Stimulated activated naive CD8-positive, alpha-beta T cell treated with anti-CD3 and anti-CD28 coated beads, Interleukin-15, Interleukin-2, amounts not matched to agents 100 U/mL and 50 U/mL, for 24 hours (primary cell): Measurements from ENCODE around the gene KDM2A.
"Not testable (repeated sequence)": the region's sequence is repeated elsewhere in the genome, so short reads cannot be mapped to it uniquely, and the experiment has no call there.

Experiments
- ATAC-seq: fragments of 150-1000 bp; cut with Tn5 transposase; one replicate; pipeline ENCODE4 v1.10.0; 2021
- DNase-seq: peaks from one replicate; pipeline ENCODE4 v3.0.0; 2021

KDM2A gene

DNA sequence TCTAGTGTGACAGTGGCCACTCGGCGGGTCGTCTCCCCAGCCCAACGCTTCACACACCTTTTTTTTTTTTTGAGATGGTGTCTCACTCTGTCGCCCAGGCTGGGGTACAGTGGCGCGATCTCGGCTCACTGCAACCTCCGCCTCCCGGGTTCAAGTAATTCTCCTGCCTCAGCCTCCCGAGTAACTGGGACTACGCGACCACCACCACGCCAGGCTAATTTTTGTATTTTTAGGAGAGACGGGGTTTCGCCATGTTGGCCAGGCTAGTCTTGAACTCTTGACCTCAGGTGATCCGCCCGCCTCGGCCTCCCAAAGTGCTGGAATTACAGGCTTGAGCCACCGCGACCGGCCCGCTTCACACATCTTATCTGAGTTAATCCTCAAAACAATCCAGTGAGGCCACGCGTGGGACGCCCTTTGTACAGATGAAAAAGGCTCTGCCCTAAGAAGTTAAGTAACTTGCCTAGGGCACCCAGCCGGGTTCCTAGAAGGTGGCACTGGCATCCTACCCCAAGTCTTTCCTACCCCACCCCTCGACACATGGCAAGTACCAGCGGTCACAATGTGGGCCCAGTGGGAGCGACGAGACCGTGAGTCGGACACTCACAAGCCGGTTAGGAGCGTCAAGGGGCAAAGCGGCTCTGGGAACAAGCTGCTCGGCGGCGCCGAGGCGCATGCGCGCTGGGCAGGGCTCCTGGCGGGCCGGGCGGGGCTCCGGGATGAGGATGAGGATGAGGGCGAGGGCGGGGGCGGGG is 142.0 kb downstream of the KDM2A start:
- peak; percentile 71 for DNase-seq

DNA sequence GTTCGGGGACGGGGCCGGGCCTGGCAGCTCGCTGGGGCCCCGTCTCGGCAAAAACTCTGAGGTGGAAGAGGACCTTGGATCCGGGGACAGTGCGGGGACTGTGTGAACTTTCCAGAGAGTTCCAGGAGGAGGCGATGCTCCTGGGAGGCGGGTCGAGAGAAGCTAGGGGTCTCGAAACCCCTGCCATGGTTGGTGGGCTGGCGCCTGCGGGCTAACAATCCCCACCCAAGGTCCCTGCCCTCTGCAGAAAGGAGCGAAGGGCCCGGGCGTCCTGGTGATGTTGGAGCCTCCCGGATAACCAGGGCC is 142.5 kb downstream of the KDM2A start:
- DNase-seq, result no peak
- no peak for ATAC-seq

More for the DNA sequence above, 142.0 kb downstream of the KDM2A start:
- ATAC-seq, result not testable (repeated sequence)

DNA sequence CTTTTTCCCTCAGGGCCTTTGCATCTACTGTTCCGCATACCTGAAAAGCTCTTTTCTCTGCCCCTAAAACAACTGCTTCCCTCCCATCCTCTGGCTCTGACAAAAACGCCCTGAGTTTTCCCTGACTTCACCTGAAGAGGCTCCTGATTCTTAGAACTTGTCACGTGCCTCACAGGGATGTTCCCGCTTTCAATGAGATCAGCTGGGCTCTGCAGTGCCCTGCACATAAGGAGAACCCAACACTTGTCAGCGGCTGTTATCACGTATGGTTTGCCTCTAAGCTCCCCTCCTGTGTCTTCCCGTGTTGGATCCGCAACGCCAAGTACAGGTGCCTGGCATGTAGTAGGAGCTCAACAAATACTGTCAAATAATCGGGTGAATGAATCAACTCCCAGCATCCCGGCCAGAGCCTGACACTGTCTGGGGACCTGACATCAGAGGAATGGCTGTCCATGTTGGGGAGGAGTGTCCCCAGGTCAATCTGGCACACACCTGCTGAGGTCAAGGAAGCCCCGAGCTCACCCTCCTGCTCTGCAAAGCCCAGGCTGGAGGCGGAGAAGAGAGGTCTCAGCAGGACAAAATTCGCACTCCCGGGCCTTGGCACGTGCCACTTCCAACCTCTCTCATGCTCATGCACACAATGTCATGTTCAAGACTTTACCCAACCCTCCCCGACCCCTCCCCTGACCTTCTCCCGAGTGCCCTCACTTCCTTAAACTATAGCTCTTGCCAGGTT is 143.1 kb downstream of the KDM2A start:
- no peak for ATAC-seq
- peak; percentile 15 for DNase-seq

DNA sequence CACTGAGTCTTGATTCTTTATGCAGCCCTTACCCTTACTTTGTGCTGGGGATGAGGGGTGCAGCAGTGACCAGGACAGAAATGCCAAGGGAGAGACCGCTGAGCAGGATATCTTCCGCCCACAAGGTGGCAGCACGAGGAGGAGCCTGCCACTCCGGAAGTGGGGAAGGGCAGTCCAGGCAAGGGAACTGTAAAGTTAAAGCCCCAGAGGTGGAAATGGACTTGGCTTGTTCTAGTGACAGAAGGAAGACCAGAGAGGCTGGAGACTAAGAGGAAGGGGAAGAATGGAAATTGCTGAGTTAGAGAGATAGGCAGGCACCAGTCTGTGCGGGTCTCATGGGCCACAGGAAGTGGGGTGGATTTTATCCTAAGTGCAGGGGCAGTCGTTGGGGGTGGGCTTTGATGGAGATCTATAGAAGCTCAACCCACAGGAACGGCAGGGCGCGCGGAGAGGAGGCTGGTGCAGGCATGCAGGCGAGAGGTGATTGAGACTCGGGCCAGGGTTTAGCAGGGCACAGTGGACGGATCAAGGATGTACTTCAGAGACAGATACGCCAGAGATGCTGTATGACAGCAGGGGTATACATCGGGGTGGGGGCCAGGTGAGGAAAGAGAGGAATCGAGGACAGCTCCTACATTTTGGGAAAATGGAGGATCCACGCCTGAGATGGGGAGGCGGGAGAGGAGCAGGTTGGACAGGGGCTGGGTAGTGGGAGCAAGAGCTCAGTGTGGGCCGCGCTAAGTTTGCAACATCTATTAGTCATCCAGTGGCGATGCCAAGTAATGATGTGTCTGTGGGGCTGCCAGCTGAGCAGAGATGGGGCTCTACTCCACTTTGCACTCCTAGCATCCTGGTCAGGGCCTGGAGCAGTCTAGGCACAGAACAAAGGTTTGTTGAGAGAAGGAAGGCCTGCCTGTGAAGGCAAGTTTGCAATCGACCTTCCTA is 143.9 kb downstream of the KDM2A start:
- peak; percentile 56 for ATAC-seq
- peak; percentile 86 for DNase-seq

DNA sequence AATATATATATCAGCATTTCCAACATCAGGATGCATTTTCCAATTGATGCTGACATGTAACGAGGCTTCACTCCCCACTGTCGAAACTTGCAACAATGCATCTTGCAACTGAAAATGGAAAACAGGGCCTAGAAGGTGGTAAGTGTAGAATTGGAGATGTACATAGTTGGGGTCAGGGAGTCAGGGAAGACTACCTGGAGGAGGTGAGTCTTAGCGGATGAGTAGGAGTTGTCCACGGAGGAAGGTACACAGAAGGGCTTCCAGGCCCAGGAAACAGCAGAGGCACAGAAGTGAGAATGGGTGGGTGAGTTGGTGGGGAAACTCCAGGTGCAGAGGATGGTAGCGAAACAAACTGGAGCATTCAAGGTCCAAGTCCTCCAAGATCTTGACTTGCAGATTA is 145.2 kb downstream of the KDM2A start:
- no peak for ATAC-seq
- DNase-seq, result no peak

DNA sequence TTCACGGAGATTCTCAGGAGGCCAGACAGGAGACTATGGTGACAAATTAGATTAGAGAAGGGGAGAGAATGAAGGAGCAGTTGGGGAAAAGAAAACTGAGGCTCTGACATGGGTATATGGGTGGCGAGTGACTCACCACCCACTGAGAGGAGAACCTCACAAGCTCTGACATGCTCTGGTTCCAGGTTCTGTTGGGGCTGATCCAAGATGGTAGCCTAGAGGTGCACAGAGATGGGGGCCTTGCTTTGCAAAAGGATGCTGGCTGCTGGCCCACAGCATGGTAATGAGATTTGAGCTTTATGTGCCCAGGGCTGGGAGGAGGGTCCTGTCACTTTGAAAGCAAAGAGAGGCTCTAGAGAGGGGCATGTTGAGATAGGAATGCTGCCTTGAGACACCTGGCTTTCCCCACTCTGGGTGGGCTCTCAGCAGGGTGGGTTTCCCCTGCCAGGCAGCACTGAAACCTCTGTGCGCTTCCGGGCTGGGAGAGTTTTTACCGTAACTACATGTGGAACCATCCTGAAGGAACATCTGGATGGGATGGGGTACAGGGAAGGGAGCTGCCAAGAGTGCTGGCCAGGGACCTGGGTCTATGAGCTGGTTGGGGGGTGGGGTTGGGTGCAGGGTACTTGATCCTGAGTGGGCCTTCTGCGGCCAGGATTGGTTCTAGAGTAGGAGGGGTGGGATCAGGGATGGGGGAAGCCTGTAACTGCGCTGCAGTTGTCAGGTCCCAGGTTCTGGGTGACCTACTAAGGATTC is 146.0 kb downstream of the KDM2A start:
- peak; percentile 39 for DNase-seq
- peak; percentile 17 for ATAC-seq

DNA sequence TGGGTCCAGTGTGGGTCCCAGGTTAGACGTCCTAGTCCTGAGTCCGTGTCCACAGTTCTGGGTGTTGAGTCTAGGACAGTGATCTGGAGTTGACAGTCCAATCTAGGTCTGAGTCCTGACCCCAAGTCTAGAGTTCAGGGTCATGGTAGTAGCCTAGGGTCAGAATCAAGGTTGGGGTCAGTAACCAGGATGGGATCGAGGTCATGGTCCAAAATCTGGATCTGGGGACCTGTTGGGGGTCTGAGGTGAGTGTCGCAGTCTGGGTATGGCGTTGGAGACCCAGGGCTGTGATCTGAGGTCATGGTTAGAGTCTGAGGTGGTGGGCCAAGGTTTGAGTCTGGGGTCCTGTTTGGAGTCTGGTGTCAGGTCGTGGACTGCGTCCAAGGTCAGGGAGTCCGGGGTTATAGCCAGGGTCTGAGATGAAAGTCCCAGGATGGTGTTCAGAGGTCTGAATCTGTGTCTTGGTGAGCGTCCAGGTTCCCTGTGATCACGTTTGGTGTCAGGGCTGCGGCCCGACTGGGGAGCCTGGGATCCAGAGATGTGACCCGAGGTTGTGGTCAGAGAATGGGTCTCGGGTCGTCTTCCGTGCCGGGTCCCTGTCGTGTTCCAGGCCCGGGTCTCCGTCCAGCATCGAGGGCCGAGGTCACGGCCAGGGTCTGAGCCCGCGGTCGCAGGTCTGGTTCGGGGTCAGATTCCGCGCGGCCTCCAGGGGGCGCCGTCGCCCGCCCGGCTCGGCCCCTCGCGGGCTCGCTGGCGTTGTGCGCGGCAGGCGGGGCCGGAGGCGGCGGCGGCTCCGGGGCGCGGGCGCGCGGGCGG is 146.8 kb downstream of the KDM2A start:
- ATAC-seq (peak; percentile 33), DNase-seq (peak; percentile 89)

DNA sequence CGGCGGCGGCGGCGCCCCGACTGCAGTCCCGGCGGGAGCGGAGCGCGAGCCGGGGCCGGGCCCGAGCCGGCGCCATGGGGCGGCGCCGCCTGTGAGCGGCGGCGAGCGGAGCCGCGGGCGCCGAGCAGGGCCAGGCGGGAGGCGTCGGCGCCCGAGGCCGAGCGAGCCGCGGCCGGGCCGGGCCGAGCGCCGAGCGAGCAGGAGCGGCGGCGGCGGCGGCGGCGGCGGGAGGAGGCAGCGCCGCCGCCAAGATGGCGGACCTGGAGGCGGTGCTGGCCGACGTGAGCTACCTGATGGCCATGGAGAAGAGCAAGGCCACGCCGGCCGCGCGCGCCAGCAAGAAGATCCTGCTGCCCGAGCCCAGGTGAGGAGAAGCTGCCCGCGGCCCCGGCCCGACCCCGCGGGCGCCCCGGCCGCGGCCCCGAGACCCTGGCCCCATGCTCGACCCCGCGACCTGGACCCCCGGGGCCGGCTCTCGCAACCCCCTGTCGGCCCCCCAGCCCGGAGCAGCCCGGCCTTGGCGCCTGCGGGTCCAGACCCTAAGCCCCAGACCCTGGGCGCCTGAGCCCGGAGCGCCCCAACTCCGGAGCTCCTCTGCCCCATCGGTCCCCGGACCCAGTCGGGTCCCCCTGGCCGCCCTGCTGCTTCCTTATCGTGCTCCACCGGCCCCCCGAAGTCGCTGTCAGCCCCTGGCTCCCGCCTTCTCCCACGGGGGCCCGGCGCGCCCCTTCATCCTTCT is 147.6 kb downstream of the KDM2A start, which contains the start of gene GRK2:
TSS of gene GRK2 (plus strand) at position 25 of the 739 bp plus-strand sequence. CDS start at position 252, 227 bp downstream.
- peak; percentile 64 for DNase-seq
- ATAC-seq, result peak; percentile 3

DNA sequence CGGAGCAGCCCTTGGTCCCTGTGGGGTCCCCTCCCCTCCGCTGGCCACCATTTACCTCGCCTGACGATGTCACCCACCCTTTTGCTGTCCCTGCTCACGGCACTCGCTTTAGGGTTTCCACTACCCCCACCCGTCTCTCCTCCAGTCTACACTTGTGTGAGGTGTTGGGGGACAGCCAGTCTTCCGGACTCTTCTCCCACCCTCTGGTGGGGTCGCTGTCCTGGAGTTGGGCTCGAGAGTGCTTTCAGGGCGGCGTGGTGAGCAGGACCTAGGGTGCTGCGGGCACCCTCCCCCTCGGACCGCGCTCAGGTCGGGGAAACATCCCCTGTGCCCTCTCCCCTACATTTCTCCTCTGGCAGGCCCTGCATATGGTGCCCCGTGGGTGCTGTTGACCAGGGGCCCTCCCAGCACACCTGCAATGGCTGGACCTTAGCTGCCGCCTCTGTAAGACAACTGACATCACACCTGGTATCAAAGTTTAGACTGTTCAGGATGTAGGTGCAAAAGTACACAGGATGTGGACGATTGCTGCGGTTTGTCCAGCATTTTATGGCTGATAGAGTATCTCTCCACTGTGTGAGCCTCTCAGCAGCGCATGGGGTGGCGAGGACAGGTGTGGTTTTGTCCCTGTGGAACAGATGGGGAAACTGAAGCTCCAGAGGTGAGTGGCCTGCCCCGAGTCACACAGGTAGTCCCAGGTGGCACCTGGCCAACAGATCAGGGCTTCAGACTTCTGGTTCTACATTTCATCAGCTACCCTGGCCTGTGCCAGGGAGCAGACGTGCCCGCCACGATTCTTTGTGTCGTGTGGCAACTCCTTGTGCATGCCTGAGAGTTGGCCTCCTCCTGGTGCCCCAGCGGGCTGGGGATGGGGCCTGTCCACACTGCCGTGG is 148.4 kb downstream of the KDM2A start:
- no peak for DNase-seq
- no peak for ATAC-seq

DNA sequence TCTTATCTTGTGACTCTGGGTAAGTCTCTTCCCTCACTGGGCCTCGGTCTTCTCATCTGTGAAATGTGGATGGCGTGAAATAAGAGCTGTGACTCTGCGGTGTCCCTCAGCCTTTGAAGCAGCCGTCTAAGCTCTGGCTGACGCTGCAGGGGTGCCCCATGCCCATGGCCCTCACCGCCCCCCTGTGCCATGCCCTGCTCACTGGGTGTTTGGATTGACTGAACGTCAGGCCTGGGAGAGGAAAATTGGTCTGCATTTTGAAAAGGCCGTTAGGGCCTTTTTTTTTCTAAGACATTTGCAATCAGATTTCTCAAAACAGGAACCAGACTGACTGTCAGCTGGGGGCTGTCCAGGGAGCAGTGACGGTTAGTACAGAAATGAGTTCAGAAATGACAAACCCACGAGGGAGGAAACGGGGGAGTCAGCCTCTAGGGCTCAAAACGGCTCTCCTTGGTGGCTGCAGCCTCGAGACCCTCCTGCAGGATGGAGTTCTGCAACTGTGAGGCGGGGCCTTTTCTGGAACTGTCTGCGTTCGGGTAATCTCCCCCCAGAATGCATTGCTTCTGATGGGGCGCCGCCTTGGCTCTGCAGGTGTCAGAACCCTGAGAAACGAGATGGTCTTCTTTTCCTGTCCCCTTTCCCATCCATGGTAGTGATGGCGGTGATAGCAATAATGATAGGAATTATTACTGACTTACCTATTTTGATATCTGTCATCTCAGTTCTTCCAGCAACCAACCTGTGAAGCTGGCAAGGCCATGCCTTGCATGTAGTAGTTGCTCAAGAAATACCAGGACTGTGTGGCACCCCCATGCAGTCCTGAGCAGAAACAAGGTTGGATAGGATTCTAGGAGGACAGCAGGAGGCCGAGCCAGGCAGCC is 149.3 kb downstream of the KDM2A start:
- peak; percentile 59 for ATAC-seq
- DNase-seq, result peak; percentile 76

DNA sequence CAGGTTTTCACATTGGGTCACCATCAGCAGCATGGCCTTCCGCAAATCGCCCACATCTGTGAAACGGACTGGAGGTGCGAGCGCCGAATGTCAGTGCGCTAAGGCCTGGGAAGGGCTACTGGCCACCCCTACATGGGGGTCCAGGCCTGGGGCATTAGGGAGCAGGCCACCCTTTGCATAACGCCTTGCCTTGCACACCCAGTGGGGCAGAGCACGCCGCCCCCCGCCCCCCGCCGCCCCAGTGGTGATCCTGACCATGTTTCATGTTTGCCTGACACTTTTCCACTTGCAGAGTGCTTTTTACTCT is 149.9 kb downstream of the KDM2A start:
- ATAC-seq, result no peak
- no peak for DNase-seq

DNA sequence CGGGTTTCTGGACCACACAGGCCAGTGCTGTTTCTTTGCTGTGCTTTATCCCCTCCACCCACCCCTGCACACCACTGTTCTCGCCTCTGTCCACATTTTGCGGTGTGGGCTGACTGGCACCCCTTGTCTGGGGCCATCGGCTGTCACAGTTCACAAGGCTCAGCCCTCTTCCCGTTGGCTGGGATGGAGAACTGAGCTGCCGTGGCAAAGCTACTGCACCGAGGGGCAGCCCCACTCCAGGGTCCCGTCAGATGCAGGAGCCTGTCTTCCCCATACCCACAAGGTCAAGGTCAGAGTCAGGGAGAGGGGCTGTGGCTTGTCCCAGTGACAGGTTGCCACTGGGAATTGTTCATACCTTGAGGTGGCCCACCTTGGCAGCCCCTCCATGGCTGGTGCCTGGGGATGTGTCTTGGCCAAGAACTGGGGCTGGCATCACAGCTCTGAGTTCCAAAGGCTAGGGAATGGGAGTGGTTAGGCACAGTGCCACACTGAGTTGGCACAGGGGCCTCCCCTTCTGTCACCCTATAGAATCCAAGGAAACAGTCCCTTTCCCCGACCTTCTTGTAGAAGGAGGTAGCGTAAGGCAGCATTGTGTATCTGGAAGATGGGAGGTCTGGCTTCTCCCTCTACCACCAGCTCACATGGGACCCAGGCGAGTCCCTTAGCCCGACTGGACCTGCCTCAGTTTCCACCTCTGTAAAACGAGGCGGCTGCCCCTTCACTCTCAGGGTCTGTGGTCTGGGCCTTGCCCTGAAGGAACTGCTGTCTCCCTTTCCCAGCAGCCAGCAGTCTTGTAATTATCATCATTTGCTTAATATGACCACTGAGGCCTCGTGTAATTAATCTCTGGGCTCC is 150.6 kb downstream of the KDM2A start:
- DNase-seq (peak; percentile 56), ATAC-seq (no peak)

DNA sequence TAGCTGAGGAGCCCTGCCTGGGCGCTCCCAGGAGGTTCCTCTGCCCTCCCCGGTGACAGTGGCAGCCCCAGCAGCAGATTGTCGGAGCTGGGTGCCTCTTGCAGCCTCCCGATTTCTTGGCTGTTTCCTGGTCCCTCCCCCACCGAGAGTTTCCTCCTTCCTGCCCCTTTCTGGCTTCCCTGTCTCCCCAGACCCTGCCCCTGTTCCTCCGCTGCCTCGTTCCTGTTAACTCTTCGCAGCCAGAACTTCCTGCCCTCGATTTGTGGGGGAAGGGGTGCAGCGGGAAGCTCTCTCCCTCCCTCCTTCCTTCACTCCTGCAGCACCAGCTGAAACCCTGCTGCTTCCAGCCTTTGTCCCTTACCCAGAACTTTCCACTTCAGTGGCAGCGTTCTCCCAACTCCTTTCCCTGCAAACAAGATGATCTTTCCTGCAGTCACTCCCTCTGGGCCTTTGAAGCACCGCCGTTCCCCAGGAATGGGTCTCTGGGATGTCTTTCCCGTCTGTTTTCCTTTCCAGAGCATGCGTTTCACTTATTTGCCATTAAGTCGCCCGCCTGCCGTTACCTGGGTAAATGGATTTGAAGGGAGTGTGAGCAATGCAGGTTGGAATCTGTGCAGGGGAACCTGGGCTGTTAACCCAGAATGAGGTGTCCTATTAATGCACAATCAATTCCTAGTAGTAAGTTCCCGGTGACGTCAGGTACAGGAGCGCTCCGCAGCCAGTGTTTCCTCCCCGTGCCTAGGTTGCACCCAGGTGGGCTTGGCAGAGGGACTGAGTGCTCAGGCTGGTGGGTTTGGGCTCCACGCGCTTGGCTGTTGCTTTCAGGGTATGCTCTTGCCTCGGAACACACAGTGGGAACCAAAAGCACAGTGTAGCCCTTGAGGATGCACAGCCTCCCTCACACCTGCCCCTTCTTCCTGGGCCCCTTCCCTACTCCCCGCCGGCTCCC is 151.5 kb downstream of the KDM2A start:
- DNase-seq, result no peak
- ATAC-seq, result no peak

DNA sequence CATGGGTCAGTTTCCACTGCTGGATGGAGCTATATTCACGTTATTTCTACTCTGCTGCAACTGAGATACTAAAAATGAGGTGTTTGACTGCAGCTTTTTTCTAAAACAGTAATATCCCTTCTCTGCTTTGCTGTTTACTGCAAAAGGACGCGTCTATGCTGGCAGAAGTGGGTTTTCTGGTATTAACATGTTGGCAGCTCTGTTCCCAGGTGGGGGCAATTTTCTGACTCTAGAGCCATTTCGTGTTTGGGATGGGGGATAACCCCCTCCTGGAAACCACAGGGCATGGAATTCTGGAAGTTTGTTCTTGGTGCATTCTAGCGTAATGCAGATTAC is 152.1 kb downstream of the KDM2A start:
- DNase-seq (no peak), ATAC-seq (no peak)

DNA sequence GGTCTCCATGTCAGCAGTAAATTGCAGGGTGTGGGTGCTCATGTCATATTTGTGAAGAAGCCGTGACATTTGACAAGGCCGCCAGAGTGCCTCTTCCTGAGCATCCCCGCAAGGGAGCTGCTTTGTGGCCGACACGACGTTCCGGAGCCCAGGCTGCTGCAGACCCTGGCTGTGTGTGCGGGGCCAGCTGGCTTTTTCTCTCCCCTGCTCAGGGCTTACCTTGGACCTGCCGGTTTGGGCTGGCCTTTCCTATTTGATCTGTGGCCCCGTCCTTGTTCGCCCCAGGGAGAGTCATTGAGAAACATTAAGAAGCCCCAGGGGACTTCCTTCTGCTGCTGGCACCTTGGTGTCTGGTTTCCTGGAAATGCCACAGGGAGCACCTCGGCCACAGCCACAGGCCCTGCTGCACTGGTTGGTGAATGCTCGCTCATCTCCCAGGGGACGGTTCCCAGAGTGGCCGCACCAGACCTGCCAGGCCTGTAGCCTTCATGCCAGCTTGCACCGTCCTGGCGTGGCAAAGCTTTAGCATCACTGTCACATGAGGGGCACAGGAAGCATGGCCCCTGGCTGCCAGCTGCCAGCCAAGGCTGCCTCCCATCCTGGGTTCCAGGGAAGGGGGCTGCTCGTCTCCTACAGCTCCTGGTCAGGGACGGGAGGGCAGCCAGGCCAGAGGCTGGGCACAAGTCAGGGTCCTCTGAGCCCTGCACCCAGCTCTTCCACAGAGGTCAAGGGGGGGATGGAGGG is 152.7 kb downstream of the KDM2A start:
- DNase-seq, result peak; percentile 81
- peak; percentile 30 for ATAC-seq
